ENCODE results near the gene CD274. TPM values are rescaled to one million over a fixed set of nuclear protein-coding genes. Genes with fewer than 3 reads are reported as not detected.

Gene CD274
- 2.2 TPM for total RNA-seq

DNA sequence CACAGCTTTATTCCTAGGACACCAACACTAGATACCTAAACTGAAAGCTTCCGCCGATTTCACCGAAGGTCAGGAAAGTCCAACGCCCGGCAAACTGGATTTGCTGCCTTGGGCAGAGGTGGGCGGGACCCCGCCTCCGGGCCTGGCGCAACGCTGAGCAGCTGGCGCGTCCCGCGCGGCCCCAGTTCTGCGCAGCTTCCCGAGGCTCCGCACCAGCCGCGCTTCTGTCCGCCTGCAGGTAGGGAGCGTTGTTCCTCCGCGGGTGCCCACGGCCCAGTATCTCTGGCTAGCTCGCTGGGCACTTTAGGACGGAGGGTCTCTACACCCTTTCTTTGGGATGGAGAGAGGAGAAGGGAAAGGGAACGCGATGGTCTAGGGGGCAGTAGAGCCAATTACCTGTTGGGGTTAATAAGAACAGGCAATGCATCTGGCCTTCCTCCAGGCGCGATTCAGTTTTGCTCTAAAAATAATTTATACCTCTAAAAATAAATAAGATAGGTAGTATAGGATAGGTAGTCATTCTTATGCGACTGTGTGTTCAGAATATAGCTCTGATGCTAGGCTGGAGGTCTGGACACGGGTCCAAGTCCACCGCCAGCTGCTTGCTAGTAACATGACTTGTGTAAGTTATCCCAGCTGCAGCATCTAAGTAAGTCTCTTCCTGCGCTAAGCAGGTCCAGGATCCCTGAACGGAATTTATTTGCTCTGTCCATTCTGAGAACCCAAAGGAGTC lies at the start of gene CD274:
Gene CD274, plus strand, starts transcription at position 184 of the 733 bp plus-strand sequence. CDS start 5,572 bp downstream, outside the sequence.
- no peaks in the 10 kb centered on the region for H3K9me3 ChIP-seq
- peaks cover 20% of the 10 kb centered on the region for H3K4me1 ChIP-seq
- TF ChIP-seq CTCF (IDR thresholded peaks at IDR 0.05) (peak in 2 of 3 experiments; percentile 50 to 71), POLR2AphosphoS5 (IDR thresholded peaks at IDR 0.05; ENCODE audit: insufficient read depth in 1 of 2, low read depth in 1 of 2) (peak; percentile 70 to 88), POLR2A (IDR thresholded peaks at IDR 0.05) (no peak)
- no peaks in the 10 kb centered on the region for H3K36me3 ChIP-seq
- H3K27me3 ChIP-seq: no peaks in the 10 kb centered on the region
- H3K27ac ChIP-seq: peak within 1 kb of the TSS; percentile 87
- peak within 1 kb of the TSS; percentile 60 to 64 for H3K4me3 ChIP-seq
- no peak for DNase-seq (ENCODE audit: extremely low spot score in 2 of 2)
- intact Hi-C loops (cut with DNase I): no loop called here

GRCh38 chr9:5402217-5402616 lies 48.1 kb upstream of the CD274 start:
- DNase-seq (ENCODE audit: extremely low spot score in 2 of 2): no peak
- no peak overlapping the region for H3K4me3 ChIP-seq
- peaks cover 4% of the 10 kb centered on the region for H3K9me3 ChIP-seq
- no peak overlapping the region for H3K27ac ChIP-seq
- no peaks in the 10 kb centered on the region for H3K27me3 ChIP-seq
- intact Hi-C loops (cut with DNase I): no loop called here
- no peaks in the 10 kb centered on the region for H3K36me3 ChIP-seq
- H3K4me1 ChIP-seq: no peaks in the 10 kb centered on the region
- TF ChIP-seq POLR2AphosphoS5 (IDR thresholded peaks at IDR 0.05; ENCODE audit: insufficient read depth in 1 of 2, low read depth in 1 of 2) (no peak), CTCF (IDR thresholded peaks at IDR 0.05) (no peak), POLR2A (IDR thresholded peaks at IDR 0.05) (no peak)

DNA sequence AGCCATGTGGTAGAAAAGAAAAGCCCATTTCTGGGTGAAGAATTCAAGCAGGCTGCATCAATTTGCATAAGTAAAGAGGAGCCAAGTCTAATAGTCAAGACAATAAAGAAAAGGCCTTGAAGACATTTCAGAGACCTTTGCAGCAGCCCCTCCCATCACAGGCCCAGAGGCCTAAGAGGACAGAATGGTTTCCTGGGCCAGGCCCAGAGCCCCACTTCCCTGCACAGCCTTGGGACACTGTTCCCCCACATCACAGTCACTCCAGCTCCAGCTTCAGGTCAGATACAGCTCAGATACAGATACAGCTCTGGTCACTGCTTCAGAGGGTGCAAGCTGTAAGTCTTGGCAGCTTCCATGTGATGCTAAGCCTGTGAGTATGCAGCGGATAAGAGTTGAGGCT lies 41.7 kb upstream of the CD274 start:
- H3K4me3 ChIP-seq: no peak overlapping the region
- H3K9me3 ChIP-seq: peaks cover 16% of the 10 kb centered on the region
- no peaks in the 10 kb centered on the region for H3K4me1 ChIP-seq
- H3K36me3 ChIP-seq: peaks cover 0 to 9% of the 10 kb centered on the region in 2 donors
- TF ChIP-seq CTCF (IDR thresholded peaks at IDR 0.05): no peak
- no peak for TF ChIP-seq POLR2A (IDR thresholded peaks at IDR 0.05)
- TF ChIP-seq POLR2AphosphoS5 (IDR thresholded peaks at IDR 0.05; ENCODE audit: insufficient read depth in 1 of 2, low read depth in 1 of 2): no peak
- intact Hi-C loops (cut with DNase I): no loop called here
- H3K27me3 ChIP-seq: no peaks in the 10 kb centered on the region
- DNase-seq (ENCODE audit: extremely low spot score in 2 of 2): no peak
- H3K27ac ChIP-seq: no peak overlapping the region

DNA sequence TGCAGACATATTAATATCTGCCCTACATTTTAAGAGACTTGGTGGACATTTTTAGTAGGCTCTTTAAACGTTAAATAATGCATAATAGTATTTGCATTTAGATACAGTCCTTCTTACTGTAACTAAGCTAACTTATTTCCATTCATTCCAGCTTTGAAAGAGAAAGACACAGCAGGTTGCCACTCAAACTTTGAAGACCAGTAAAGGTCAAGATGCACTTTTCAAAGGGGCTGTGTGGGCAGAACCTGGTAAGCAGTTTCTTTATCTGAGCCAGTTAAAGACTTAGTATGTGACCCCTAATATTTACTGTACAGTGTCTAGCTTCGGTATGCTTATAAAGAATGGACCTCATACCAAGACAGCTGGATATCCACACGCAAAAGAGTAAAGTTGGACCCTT lies 33.4 kb upstream of the CD274 start:
- DNase-seq (ENCODE audit: extremely low spot score in 2 of 2): no peak
- Histone ChIP-seq H3K36me3 (no peaks in the 10 kb centered on the region), H3K4me1 (no peaks in the 10 kb centered on the region), H3K27ac (no peak overlapping the region), H3K4me3 (no peak overlapping the region), H3K27me3 (no peaks in the 10 kb centered on the region), H3K9me3 (no peaks in the 10 kb centered on the region)
- TF ChIP-seq POLR2A (IDR thresholded peaks at IDR 0.05) (no peak), CTCF (IDR thresholded peaks at IDR 0.05) (no peak), POLR2AphosphoS5 (IDR thresholded peaks at IDR 0.05; ENCODE audit: insufficient read depth in 1 of 2, low read depth in 1 of 2) (no peak)
- intact Hi-C loops (cut with DNase I): no loop called here

DNA sequence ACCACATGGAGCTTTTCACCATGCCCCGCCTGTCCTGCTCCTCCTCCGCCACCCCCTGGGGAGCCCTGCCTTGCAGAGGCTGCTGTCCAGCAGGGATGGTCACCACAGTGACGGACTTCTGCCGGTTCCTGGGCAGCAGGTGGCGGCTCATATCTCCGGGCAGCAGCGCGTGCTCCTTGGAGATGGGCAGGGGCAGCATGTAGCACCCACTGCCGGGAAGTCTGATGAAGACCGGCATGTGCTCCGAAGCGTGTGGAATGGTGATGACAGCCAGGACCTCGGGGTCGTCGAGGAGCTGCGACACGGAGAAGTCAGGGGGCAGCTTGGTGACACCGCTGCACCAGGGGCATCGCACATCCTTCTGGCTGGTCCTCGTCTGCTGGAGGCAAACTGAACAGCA lies 31.9 kb upstream of the CD274 start:
- no peaks in the 10 kb centered on the region for H3K36me3 ChIP-seq
- no peak overlapping the region for H3K27ac ChIP-seq
- no peak for DNase-seq (ENCODE audit: extremely low spot score in 2 of 2)
- TF ChIP-seq POLR2A (IDR thresholded peaks at IDR 0.05): no peak
- no peak for TF ChIP-seq POLR2AphosphoS5 (IDR thresholded peaks at IDR 0.05; ENCODE audit: insufficient read depth in 1 of 2, low read depth in 1 of 2)
- no peak for TF ChIP-seq CTCF (IDR thresholded peaks at IDR 0.05)
- no peaks in the 10 kb centered on the region for H3K4me1 ChIP-seq
- intact Hi-C loops (cut with DNase I): no loop called here
- H3K27me3 ChIP-seq: no peaks in the 10 kb centered on the region
- no peaks in the 10 kb centered on the region for H3K9me3 ChIP-seq
- no peak overlapping the region for H3K4me3 ChIP-seq

Measured in vagina (tissue), 2 donors.